K562 (cell line): ENCODE results near the gene TBC1D17. TPM values are rescaled to one million over a fixed set of nuclear protein-coding genes. Genes with fewer than 3 reads are reported as not detected.

Experiments used
- BRF1 ChIP-seq: IDR thresholded peaks from 3 replicates; pipeline ENCODE4 v1.6.1; 2011; ENCODE audit warnings: borderline replicate concordance, mild to moderate bottlenecking; ENCODE audit not compliant: insufficient read length; ENCODE audit errors: extremely low read depth
- CCNT2 ChIP-seq: IDR thresholded peaks from 2 replicates; pipeline ENCODE4 v1.6.1; 2011; ENCODE audit warnings: borderline replicate concordance, low read depth, mild to moderate bottlenecking, moderate library complexity, mixed read lengths, low read length; ENCODE audit not compliant: insufficient read length; ENCODE audit errors: extremely low read depth
- DNMT1 ChIP-seq: fragments of 450-650 bp; IDR thresholded peaks from 2 replicates; pipeline ENCODE4 v1.6.1; 2016; ENCODE audit warnings: antibody characterized with exemption, mild to moderate bottlenecking
- ELF1 ChIP-seq: fragments of 200-800 bp; sonication (Bioruptor generic); IDR thresholded peaks from 2 replicates; pipeline ENCODE4 v1.6.1; 2016; ENCODE audit warnings: missing genetic modification characterization, missing compliant biosample characterization
- SIN3A ChIP-seq, 2 experiments: fragments of 150-350 bp in 1 of 2; IDR thresholded peaks; 2 replicates each; pipeline ENCODE4 v1.6.1; 2011 to 2016; ENCODE audit warnings: borderline replicate concordance in 2 of 2, low read depth in 2 of 2, low read length in 2 of 2, mild to moderate bottlenecking in 2 of 2, moderate library complexity in 2 of 2; ENCODE audit not compliant: control insufficient read depth in 1 of 2
- SIRT6 ChIP-seq: IDR thresholded peaks from one replicate; pipeline ENCODE4 v1.6.1; 2012; ENCODE audit warnings: low read depth, mild to moderate bottlenecking, control low read depth, inconsistent platforms, low read length, moderate library complexity
- TSC22D4 ChIP-seq: fragments of 450-650 bp; IDR thresholded peaks from 2 replicates; pipeline ENCODE4 v1.6.1; 2016; ENCODE audit warnings: missing genetic modification characterization, missing biosample characterization, control low read depth
- ZNF717 ChIP-seq: fragments of 250-450 bp; sonication (Bioruptor Pico); IDR thresholded peaks from 2 replicates; pipeline ENCODE4 v1.5.0; 2021
- polyA plus RNA-seq, 8 experiments: library from polyadenylated mRNA; depleted of rRNA in 4 of 8; stranded (reverse) in 5 of 8; unstranded in 3 of 8; fragments of >200 nt; fragmentation: Nextera tagmentation in 2 of 8; fragmentation: Illumina TruSeq in 1 of 8; extraction: Ambion mirVana in 2 of 8; extraction: Trizol in 1 of 8; gene quantifications; 2 replicates each; pipeline versions ENCODE4 v1.2.1 to v1.2.3, GENCODE V29; 2011 to 2014; ENCODE audit warnings: inconsistent platforms in 1 of 8, missing spikeins in 1 of 8
- total RNA-seq, 7 experiments: library from RNA; depleted of rRNA in 6 of 7; stranded (reverse); fragments of >200 nt in 6 of 7; fragmentation: Illumina TruSeq in 2 of 7; extraction: Trizol in 2 of 7; gene quantifications; 2 replicates each; pipeline versions ENCODE4 v1.2.1 to v1.2.3, GENCODE V29; 2011 to 2021; ENCODE audit warnings: low replicate concordance in 1 of 7
- TF ChIP-seq, protein P1 (sequence below): fragments of 450-650 bp; IDR thresholded peaks from 2 replicates; pipeline ENCODE4 v1.6.1; 2017; ENCODE audit warnings: antibody characterized with exemption, mild to moderate bottlenecking
- TF ChIP-seq, protein P2 (sequence below): sonication (generic); formaldehyde crosslinking; IDR thresholded peaks from 2 replicates; pipeline ENCODE4 v1.8.0; 2022; ENCODE audit warnings: missing genetic modification reagents, mild to moderate bottlenecking, borderline replicate concordance
- TF ChIP-seq, protein P3 (sequence below): sonication (generic); formaldehyde crosslinking; IDR thresholded peaks from 2 replicates; pipeline ENCODE4 v1.8.1; 2022; ENCODE audit warnings: missing genetic modification reagents
- TF ChIP-seq, protein P4 (sequence below): fragments of 450-650 bp; IDR thresholded peaks from 2 replicates; pipeline ENCODE4 v1.6.1; 2016; ENCODE audit warnings: borderline replicate concordance
- TF ChIP-seq, protein P5 (sequence below): sonication (generic); formaldehyde crosslinking; IDR thresholded peaks from 2 replicates; pipeline ENCODE4 v1.8.1; 2023; ENCODE audit warnings: mild to moderate bottlenecking, missing genetic modification reagents

Gene TBC1D17
- total and polyA plus RNA-seq, 9 of the 15 experiments (the other 6 are each of a cell fraction or from before 2014, with no cell fraction given) = 0.42 to 16.0 (median 3.8) TPM

DNA sequence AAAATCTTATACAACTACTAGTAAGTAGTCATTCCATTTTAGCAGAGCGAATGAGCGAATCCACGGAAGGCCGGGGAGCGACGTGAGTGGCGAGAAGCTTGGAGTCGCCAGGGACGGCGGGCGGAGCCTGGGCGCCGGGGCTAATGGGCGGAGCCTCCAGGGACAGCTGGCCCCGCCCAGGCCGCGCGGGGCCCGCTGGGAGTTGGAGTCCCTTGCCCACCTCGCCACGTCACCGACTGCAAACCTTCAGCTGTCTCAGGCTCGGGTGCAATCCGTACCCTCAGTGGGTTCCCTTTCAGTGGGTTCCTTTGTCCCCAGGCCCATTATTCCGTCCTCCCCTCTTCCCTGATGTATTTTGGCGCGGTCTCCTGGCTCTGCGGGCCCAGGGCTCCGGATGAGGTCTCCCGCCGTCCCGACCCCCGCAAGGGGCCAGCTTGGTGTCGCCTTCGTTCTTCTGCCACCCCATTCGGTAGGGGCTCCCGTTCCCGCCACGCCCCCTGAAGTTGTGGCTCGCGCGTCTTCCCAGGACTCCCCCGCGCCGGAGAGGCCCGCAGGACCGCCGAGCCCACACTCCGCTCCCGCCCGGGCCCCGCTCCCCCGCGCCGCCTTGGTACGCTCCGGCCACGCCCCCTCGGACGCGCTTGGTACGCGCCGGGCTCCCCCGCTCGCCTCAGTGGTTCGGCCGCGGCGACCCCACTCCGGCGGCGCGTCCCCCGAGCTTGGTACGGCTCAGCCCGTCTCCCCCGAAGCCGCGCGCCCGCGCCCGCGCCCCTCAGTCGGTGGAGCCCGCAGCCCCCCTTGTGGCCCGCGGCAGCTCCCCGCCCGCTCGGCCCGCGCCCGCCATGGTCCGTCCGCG is 26.8 kb upstream of the TBC1D17 start, which contains the start of gene PTOV1 (continued):
- TF ChIP-seq, protein P1, sequence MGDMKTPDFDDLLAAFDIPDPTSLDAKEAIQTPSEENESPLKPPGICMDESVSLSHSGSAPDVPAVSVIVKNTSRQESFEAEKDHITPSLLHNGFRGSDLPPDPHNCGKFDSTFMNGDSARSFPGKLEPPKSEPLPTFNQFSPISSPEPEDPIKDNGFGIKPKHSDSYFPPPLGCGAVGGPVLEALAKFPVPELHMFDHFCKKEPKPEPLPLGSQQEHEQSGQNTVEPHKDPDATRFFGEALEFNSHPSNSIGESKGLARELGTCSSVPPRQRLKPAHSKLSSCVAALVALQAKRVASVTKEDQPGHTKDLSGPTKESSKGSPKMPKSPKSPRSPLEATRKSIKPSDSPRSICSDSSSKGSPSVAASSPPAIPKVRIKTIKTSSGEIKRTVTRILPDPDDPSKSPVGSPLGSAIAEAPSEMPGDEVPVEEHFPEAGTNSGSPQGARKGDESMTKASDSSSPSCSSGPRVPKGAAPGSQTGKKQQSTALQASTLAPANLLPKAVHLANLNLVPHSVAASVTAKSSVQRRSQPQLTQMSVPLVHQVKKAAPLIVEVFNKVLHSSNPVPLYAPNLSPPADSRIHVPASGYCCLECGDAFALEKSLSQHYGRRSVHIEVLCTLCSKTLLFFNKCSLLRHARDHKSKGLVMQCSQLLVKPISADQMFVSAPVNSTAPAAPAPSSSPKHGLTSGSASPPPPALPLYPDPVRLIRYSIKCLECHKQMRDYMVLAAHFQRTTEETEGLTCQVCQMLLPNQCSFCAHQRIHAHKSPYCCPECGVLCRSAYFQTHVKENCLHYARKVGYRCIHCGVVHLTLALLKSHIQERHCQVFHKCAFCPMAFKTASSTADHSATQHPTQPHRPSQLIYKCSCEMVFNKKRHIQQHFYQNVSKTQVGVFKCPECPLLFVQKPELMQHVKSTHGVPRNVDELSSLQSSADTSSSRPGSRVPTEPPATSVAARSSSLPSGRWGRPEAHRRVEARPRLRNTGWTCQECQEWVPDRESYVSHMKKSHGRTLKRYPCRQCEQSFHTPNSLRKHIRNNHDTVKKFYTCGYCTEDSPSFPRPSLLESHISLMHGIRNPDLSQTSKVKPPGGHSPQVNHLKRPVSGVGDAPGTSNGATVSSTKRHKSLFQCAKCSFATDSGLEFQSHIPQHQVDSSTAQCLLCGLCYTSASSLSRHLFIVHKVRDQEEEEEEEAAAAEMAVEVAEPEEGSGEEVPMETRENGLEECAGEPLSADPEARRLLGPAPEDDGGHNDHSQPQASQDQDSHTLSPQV = 0 out of 2 replicates have a peak, but pooled peaks have one; percentile 40
- TF ChIP-seq SIN3A (IDR thresholded peaks at IDR 0.05; ENCODE audit: borderline replicate concordance in 2 of 2, control insufficient read depth in 1 of 2, low read depth in 2 of 2, low read length in 2 of 2) (peak; percentile 29 to 61; a peak in 1 of 4 replicates), ZNF717 (CRISPR knock-in tag) (0 out of 2 replicates have a peak, but pooled peaks have one; percentile 26), CCNT2 (peak; percentile 73), BRF1 (no peak), SIRT6 (no peak), ELF1 (no peak), DNMT1 (no peak), TSC22D4 (tag) (no peak)
- TF ChIP-seq, protein P2, sequence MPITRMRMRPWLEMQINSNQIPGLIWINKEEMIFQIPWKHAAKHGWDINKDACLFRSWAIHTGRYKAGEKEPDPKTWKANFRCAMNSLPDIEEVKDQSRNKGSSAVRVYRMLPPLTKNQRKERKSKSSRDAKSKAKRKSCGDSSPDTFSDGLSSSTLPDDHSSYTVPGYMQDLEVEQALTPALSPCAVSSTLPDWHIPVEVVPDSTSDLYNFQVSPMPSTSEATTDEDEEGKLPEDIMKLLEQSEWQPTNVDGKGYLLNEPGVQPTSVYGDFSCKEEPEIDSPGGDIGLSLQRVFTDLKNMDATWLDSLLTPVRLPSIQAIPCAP (CRISPR knock-in tag) = no peak
- TF ChIP-seq, protein P3, sequence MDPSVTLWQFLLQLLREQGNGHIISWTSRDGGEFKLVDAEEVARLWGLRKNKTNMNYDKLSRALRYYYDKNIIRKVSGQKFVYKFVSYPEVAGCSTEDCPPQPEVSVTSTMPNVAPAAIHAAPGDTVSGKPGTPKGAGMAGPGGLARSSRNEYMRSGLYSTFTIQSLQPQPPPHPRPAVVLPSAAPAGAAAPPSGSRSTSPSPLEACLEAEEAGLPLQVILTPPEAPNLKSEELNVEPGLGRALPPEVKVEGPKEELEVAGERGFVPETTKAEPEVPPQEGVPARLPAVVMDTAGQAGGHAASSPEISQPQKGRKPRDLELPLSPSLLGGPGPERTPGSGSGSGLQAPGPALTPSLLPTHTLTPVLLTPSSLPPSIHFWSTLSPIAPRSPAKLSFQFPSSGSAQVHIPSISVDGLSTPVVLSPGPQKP (CRISPR knock-in tag) = no peak
- TF ChIP-seq, protein P4, sequence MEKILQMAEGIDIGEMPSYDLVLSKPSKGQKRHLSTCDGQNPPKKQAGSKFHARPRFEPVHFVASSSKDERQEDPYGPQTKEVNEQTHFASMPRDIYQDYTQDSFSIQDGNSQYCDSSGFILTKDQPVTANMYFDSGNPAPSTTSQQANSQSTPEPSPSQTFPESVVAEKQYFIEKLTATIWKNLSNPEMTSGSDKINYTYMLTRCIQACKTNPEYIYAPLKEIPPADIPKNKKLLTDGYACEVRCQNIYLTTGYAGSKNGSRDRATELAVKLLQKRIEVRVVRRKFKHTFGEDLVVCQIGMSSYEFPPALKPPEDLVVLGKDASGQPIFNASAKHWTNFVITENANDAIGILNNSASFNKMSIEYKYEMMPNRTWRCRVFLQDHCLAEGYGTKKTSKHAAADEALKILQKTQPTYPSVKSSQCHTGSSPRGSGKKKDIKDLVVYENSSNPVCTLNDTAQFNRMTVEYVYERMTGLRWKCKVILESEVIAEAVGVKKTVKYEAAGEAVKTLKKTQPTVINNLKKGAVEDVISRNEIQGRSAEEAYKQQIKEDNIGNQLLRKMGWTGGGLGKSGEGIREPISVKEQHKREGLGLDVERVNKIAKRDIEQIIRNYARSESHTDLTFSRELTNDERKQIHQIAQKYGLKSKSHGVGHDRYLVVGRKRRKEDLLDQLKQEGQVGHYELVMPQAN = peak; percentile 71; the same call in 1 of the 2 replicates
- TF ChIP-seq, protein P5, sequence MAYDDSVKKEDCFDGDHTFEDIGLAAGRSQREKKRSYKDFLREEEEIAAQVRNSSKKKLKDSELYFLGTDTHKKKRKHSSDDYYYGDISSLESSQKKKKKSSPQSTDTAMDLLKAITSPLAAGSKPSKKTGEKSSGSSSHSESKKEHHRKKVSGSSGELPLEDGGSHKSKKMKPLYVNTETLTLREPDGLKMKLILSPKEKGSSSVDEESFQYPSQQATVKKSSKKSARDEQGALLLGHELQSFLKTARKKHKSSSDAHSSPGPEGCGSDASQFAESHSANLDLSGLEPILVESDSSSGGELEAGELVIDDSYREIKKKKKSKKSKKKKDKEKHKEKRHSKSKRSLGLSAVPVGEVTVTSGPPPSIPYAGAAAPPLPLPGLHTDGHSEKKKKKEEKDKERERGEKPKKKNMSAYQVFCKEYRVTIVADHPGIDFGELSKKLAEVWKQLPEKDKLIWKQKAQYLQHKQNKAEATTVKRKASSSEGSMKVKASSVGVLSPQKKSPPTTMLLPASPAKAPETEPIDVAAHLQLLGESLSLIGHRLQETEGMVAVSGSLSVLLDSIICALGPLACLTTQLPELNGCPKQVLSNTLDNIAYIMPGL (CRISPR knock-in tag) = peak; percentile 96
